ENCODE data around the gene EFHC1.

EFHC1 gene

DNA sequence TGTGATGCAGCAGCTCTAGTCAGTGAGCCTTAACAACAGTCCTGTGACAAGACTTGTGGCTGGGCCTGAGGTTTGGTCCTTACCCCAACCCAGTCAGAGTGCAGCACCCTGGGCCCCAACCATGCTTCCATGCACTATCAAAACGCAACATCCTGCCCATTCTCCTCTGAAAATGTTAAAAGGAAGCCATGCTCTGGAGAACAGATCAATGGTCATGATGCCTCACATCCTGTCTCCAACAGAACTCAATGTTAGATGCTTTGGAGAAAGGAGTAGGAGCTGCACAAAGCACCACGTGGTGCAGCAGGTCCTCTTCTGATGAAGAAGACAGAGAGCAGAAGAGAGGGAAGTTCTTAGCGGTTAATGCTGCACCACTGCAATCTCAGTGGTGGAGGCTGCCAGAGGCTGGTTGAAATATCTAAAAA lies 114.8 kb downstream of the EFHC1 start:
- TF ChIP-seq, protein P1, sequence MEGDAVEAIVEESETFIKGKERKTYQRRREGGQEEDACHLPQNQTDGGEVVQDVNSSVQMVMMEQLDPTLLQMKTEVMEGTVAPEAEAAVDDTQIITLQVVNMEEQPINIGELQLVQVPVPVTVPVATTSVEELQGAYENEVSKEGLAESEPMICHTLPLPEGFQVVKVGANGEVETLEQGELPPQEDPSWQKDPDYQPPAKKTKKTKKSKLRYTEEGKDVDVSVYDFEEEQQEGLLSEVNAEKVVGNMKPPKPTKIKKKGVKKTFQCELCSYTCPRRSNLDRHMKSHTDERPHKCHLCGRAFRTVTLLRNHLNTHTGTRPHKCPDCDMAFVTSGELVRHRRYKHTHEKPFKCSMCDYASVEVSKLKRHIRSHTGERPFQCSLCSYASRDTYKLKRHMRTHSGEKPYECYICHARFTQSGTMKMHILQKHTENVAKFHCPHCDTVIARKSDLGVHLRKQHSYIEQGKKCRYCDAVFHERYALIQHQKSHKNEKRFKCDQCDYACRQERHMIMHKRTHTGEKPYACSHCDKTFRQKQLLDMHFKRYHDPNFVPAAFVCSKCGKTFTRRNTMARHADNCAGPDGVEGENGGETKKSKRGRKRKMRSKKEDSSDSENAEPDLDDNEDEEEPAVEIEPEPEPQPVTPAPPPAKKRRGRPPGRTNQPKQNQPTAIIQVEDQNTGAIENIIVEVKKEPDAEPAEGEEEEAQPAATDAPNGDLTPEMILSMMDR (IDR thresholded peaks at IDR 0.05; ENCODE audit: insufficient read depth, low read length, missing control alignments) = no peak
- H3K4me3 ChIP-seq (ENCODE audit: low read depth, low read length) = no peak overlapping the region
- no peak for DNase-seq (ENCODE audit: low read depth, low spot score)
- ChIA-PET POLR2A (interaction anchor here (0.9 kb wide), 1 partner anchor 41 kb away, joined by 4 read pairs; no protein-coding TSS in a partner anchor), CTCF (interaction anchor here (0.6 to 6.1 kb wide), 7 partner anchors 9 to 119 kb away, joined by 3 to 31 read pairs (median 14); partner anchors contain the start of gene TRAM2)

DNA sequence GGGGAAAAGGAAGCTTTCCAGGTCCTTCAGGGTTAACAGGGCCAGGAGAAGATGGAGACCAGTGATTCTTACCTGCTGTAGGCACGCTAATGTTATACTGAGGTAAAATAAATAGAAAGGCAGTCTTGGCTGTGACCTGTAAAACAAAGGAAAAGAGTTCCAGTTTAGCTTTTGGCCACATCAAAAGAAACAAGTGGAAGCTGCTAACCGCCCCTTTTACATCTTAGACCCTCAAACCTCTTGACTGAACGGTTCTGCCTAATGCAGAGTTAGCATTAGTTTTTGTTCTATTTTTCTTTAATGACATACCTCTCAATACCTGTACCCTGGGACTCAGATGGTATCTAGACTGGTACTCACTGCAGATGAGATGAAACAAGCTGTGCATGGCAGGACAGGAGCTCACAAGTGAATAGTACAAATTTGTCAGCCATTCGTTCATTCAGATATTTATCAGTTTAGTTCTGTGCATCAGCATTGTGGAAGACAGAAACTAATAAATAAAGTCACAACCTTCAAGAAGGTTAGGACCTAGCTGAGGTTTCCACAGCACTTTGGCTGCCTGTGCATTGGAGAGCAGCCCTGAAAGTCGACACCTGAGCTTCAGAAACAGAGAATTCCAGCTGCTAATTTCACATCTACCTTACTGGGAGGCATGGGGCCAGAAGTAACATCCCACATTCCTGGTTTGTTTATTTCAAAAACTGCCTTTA lies 115.7 kb downstream of the EFHC1 start:
- CTCF ChIA-PET = interaction anchor here (0.8 to 6.1 kb wide), 7 partner anchors 10 to 127 kb away, joined by 3 to 31 read pairs (median 14); partner anchors contain the start of gene TRAM2
- no peak for DNase-seq (ENCODE audit: low read depth, low spot score)
- TF ChIP-seq, protein P1 (IDR thresholded peaks at IDR 0.05; ENCODE audit: insufficient read depth, low read length, missing control alignments) = no peak
- H3K4me3 ChIP-seq (ENCODE audit: low read depth, low read length) = no peak overlapping the region
- POLR2A ChIA-PET = no interaction called here

DNA sequence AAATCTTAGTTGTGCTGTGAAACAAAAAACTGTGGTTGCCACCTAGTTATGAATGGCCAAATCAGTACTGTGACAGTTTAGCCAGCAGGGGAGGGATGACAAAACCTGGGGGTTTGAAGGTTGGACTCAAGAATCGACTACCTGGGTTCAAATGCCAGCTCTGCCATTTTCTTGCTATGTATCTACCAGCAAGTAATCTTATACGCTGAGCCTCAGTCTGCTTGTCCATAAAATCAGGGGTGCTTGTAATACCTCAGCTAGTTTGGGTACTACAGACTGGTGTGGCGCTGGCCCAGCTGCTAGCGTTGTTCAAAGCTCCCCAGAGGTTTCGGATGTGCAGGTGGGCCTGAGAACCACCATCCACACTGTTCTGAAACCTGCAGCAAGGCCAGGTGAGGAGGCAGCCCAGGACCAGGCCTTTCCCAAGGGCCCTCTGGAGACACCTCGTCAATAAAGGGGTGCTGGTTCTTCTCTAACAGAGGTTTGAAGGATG lies 116.3 kb downstream of the EFHC1 start:
- no peak for DNase-seq (ENCODE audit: low read depth, low spot score)
- no peak overlapping the region for H3K4me3 ChIP-seq (ENCODE audit: low read depth, low read length)
- ChIA-PET POLR2A (interaction anchor here (0.5 to 0.8 kb wide), 2 partner anchors 39 to 823 kb away, joined by 3 read pairs; no protein-coding TSS in a partner anchor), CTCF (interaction anchor here (1.0 to 6.1 kb wide), 6 partner anchors 10 to 120 kb away, joined by 5 to 31 read pairs (median 15); partner anchors contain the start of gene TRAM2)
- TF ChIP-seq, protein P1 (IDR thresholded peaks at IDR 0.05; ENCODE audit: insufficient read depth, low read length, missing control alignments) = no peak

DNA sequence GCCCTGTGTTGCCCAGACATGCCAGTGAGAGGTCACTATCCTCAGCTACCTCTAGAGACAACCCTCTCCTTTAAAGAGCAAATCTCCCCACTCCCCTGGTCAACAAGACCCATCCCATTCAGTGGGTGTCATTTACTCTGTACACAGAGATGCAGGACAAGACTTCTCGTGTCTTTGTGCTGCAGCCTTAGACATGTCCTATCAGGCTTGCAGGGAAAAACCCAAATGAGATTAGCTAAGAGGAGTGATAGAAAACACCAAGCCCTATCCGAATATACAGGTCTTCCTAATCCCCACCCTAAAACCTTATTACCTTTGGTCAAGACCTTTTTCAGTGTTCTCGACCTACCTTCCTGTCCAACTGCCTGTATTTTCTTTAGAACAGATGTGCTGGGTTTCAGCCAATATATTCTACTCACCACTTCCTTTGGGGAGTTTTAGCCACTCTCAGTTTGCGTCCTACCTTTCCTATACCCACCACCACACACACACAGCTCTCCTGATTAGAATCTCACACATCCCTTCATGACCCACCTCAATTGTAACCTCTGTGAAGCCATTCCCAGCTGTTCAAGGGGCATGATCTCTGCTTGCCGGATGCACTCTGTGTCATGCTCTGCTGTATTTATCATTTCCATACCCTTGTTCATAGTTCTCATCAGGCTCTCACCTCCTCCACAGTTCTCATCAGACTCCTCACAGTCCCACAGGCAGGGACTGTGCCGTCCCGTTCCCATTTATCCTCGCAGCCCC lies 117.0 kb downstream of the EFHC1 start:
- CTCF ChIA-PET = interaction anchor here (3.5 to 6.1 kb wide), 4 partner anchors 11 to 121 kb away, joined by 14 to 31 read pairs (median 17); partner anchors contain the start of gene TRAM2
- TF ChIP-seq, protein P1 (IDR thresholded peaks at IDR 0.05; ENCODE audit: insufficient read depth, low read length, missing control alignments) = no peak
- H3K4me3 ChIP-seq (ENCODE audit: low read depth, low read length) = no peak overlapping the region
- POLR2A ChIA-PET = interaction anchor here (0.5 to 1.6 kb wide), 6 partner anchors 20 to 822 kb away, joined by 3 to 5 read pairs (median 3); no protein-coding TSS in a partner anchor
- DNase-seq (ENCODE audit: low read depth, low spot score) = no peak

DNA sequence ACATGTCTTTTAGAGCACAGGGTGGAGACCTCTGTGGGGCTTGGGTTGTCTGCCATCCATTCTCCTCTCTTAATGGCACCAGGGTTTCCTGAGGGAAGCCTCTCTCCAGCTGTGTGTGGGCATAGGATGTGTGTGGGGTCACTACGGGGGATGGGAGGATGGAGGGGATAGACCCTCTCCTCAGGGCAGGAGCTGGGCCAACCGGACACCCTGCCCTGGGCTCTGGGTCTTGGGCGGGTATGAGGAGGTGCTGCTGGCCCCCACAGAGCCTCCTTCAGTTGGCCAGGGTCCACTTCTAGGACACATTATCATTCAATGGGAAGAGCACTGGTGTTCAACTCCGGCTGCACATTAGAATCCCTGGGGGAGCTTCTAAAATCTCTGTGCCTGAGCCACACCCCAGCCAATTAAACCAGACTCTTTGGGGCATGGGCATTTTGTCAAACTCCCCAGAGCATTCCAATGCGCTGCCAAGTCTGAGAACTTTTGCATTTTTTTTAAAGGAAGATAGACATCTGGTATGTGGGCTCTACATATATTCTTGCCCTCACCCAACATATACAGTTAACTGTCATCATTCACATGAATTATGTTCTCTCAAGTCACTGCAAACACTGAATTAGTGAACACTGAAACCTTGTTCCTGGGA lies 118.2 kb downstream of the EFHC1 start:
- DNase-seq (ENCODE audit: low read depth, low spot score) = no peak
- ChIA-PET POLR2A (interaction anchor here (0.7 to 4.5 kb wide), 12 partner anchors 11 to 119 kb away, joined by 3 to 26 read pairs (median 5); partner anchors contain the start of genes EFHC1 and TRAM2), CTCF (interaction anchor here (3.8 to 6.1 kb wide), 3 partner anchors 12 to 113 kb away, joined by 14 to 31 read pairs (median 18); partner anchors contain the start of gene TRAM2)
- no peak overlapping the region for H3K4me3 ChIP-seq (ENCODE audit: low read depth, low read length)
- TF ChIP-seq, protein P1 (IDR thresholded peaks at IDR 0.05; ENCODE audit: insufficient read depth, low read length, missing control alignments) = no peak

All from AG04449 (cell line).